Measurements from ENCODE around the gene TECPR2.

Gene TECPR2

DNA sequence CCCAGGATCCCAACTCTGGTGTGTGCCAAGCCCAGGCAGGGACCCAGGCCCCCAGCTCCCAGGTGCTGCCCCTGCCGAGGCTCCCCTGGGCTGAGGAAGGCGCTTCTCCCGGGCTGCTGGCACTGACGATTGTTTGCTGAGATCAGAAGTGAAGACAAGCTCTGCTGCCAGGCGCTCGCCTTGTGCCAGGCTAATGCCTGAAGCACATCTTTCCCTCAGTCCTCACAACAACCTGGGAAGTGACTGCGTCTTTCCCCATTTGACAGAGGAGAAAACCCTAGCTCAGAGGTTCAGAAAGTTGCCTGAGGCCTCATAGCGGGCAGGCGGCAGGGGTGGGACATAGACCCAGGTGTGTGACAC, 110.0 kb downstream of the TECPR2 start:
- DNase-seq, result no peak

DNA sequence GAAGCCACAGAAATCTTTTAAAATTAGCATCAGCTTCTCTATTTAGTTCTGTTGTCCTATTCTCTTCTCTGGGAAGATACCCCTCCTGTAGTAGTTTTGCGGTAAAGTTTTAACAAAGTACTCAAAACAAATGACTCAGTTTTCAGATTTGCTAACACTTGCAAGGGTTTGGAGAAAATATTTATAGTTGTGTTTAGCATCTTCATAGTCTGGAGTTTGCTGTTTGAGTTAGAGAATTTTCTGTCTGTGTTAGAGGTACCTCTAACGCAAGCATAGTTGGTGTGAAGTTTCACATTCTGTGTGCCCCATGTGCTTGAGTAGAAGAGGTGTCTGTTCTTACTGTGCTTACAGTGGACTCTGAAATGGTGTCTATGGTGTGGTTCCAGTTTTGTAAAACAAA, 110.8 kb downstream of the TECPR2 start:
- no peak for DNase-seq

DNA sequence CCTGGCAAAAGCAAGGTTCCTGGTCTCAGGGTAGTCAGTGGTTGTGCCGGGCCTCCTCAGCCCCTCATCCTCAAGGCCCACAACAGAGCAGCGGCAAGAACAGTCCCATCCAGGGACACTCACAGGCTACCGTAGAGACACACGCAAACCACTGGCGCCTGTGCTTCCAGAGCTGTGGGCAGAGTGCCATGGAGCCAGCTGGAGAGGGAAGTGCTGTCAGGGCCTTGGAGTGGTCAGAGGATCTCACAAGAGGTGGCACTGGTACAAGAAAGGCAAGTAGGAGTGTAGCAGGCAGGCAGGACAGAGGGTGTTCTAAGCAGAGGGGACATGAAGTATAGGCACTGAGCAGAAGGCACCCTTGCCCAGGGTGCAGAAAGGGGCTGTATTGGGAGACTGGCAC, 112.2 kb downstream of the TECPR2 start:
- no peak for DNase-seq

DNA sequence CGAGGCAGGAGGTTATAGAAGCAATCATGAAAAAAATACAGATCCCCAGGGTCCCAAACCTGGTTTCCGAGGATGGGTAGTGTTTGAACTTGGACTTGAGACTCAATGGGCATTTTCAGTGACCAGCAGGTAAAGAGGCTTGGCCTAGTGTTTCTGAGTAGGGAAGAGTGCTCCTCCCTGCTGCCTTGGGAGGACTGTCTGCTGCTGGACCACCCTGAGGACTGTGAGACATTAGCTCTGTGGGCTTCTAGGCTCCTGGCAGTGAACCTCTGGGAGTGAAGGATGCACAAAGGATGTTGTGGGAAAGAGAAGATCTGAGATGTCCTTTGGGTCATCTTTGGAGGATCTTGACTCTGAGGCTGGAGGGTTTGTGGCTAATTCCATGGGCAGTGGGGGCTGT, 116.4 kb downstream of the TECPR2 start:
- DNase-seq, result no peak

DNA sequence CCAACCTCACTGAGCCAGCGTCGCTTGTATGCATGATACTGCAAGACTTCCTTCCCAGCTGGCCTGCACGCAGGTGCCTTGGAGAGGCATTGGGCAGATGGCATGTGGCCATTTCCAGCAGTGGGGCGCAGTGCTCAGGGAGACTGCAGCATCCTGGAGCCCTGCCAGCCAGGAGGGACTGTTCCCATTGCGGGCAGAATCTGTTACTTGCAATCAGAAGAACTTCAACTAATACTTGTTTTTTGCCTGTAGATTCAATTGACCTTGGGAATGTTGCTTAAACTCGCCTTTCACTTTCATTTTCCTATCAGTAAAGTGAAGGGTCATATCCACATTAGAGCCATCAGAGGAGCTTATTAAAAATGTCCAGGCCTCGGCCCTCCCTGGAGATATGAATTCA, 117.0 kb downstream of the TECPR2 start:
- DNase-seq, result no peak

DNA sequence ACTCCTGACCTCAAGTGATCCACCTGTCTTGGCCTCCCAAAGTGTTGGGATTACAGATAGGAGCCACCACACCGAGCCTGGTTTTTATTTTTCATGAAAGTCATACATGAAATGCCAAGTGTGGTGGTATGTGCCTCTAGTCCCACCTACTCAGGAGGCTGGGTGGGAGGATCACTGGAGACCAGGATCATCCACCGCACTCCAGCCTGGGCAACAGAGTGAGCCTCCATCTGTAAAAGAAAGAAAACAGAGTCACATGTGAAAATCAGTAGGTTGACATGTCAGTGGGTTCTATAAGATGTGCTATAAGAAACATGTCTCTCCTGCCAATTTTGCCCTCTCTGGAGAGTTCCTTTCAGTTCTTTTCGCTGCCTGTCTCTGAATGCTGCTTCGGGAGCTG, 118.6 kb downstream of the TECPR2 start:
- DNase-seq, result no peak

DNA sequence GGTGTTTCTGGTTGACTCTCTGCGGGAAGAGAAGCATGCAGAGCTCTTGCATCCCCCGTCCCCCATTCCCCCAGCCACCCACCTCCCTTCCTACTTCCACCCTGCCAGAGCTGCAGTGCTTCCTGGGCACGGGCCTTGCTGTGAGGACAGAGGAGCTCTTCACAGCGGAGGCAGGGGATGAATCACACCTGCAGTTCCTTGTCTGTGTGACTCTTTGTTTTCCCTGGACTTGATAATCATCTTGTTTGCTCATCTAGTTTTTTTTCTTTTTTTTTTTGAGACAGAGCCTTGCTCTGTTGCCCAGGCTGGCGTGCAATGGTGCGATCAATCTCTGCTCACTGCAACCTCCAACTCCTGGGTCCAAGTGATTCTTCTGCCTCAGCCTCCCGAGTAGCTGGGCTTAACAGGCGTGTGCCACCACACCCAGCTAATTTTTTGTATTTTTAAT, 119.1 kb downstream of the TECPR2 start:
- no peak for DNase-seq

DNA sequence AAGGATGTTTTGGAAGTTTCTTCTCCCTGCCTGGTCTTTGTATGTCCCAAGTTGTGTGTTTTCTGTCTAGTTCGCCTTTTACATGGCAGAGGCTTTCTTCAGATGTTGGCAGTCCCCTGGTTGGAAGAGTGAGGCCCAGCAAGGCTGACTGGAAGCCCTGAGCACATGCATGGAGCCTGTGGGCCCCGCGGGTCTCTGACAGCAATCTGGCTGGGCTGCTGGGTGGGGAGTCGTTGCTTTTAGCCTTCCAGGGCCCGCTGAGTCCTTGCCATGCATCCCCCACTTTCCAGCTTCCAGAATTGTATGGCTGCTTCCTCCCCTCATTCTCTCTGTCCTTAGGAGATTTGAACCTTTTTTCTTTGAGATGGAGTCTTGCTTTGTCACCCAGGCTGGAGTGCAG, 121.6 kb downstream of the TECPR2 start:
- DNase-seq, result no peak

DNA sequence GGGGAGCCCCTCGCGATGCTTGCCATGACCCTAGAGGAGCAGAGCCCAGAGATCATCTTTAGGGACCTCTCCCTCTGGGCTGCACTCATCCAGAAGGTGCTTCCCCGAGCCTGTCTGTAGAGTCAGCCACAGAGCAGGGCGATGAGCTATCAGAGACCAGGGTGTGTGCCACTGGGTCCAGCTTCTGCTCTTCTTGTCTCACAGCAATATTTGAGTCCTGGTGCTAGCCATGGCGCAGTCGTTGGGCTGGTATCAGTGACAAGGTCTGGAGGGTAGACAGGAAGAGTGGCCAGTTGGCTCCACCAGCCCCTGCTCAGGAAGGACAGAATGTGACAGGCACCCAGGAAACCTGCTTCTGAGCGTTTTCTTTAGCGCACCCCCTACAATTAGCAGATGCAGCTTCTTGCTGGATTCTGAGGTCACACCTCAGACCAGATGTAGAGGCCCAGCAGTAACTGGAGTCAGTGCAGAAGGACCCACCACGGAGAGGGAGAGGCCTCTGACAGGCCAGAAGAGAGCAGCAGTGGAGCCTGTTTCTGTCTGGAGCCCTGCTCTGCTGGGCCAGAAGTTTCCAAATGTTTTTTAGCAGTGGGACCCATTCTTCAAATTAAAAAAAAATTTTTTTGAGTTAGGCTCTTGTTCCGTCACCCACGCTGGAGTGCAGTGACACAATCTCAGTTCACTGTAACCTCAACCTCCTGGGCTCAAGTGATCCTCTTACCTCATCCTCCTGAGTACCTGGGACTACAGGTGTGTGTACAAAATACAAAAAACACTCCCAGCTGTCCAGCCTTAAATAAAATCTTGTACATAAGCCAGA, 123.2 kb downstream of the TECPR2 start:
- DNase-seq, result no peak

DNA sequence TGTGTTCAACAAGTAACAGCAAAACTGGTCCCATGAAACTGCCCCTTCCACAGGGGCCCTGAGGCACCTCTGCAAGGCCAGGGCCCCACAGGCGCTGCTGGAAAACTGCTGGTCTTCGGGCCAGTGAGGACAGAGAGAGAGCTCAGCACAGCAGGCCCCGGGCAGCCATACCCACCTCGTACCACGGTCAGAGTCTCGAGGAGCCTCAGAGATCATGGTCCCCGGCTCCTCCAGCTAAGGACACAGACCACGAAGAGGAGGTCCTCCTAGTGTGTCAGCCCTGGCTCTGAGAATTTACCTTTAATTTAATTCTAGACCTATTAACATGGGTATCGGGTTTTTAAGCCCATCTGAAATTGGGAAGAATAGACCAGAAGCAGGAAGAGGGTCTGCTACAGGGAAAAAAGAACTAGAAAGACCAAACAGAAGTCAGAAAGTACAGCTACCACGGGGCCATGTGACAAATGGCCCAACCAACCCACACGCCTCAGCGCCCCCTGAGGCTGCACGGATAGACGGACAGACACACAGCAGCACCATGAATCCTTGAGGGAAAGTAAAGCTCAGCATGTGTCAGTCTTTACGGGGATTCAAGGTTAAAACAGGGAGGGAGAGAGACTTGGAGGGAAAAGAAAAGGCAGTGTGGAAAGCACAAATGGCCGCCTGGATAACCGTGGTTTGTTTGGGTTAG, 123.9 kb downstream of the TECPR2 start:
- no peak for DNase-seq

DNA sequence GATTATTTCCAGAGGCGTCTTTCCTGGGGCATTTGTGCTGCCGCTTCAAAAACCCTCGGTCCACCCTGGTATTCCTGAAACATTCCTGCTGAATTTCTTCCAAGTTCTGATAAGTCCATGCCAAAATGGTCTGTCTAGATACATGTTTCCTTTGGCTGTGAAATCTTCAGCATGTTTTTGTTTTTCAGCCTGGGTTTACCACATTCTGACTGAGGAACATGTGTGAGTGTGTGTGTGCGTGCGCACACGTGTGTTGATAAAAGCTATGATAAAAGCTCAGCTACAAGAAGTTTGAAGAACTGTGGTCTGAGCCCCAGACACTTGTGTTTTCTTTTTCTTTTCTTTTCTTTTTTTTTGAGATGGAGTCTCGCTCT, 124.5 kb downstream of the TECPR2 start:
- DNase-seq, result no peak

DNA sequence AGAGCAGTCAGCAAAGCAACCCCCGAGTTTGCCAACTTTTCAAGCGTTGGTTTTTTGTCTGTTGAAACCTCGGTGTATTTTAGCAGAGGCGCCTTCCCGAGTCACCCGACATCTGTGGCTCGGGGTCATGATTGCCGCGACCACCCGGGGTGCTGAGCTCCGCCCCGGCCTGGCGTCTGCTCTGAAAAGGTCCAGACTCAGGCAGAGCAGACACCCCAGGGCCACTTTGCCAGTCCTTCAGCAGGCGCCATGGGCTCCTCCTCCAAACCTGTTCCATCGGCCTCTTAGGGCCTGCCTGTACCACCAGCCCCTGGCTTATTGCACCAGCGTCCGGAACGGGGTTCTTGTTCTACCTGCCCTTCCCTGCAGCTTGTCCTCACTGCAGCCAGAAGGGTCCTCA, 127.7 kb downstream of the TECPR2 start:
- no peak for DNase-seq

DNA sequence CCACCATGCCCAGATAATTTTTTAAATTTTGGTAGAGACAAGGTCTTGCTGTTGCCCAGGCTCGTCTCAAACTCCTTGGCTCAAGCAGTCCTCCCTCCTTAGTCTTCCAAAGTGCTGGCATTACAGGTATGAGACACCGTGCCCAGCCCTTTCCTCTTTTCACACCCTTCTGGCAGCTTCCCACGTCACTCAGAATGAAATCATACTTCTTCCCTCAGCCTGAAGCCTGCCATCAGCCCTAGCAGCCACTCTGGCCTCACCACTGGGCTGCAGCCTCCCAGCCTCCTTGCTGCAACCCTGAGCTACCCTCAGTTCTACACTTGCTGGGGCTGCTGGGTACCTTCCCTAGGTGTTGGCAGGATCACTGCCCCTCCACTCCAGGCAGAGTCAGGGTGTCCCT, 128.6 kb downstream of the TECPR2 start:
- no peak for DNase-seq

DNA sequence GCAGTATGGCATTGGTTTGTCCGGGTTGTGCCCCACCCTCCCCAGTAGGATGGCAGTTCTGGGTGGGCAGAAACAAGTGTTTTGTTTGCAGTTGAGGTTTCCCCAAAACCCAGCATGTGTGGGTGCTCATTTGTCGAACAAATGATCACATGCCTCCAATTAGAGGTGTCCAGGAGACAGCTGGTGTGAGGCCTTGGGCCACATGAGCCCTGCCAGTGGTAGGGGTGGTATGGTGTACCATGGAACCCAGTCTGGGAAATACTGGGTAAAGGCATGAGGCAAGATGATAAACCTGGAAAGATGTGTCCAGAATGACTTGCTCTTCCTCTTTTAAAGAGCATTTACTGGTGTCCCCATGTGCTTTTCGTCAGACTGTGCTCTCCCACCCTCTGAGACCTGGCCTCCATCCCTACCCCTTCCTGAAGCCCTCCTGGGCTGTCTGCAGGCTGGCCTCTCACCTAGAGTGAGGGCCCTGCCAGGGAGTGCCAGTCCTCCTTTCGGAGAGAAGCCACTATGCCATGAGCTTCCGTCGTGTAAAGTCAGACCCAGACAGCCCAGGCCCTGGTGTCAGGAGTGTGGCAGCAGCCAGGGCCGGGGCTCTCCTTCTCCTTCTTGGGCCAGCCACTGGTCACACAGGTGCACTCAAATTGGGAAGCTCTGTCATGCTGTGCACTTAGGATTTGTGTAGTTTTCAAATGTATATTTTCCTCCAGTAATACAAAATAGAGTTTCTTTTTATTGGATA, 129.2 kb downstream of the TECPR2 start:
- DNase-seq, result no peak

DNA sequence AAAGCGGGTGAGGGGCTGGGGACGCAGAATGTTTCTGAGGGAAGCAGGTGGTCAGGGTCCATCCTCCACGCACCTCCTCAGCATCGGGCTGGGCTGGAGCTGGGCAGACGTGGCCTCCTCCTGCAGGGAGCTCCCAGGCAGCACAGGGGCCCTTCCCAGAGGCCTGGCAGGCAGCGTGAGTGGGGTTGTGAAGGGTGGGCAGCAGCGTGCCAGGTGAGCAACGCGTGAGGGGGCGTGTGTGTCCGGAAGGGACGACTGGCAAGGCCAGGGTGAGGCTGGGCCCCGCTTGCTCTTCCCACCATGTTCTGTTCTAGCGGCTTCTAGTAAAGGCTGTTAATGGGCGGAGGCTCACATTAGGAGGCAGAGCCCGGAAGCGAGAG, 129.8 kb downstream of the TECPR2 start:
- no peak for DNase-seq

DNA sequence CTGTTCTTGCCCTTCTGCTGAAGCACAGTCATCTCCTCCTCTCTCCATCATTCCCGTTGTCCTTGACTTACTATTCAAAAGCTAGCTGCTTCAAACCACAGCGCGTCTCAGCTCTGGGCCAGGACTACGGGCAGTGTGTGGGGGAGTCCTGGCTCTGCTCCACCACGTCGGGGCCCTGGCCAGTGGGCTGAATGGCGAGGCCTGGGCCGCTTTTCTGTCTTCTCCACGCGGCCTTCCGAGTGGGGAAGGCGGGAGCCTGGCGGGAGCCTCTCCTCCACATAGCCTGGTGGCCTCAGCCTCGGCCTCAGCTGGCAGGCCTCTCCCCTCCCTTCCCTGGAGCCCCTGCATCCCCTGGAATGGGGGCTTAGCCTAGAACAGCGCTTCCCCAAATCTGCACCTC, 130.4 kb downstream of the TECPR2 start:
- no peak for DNase-seq

DNA sequence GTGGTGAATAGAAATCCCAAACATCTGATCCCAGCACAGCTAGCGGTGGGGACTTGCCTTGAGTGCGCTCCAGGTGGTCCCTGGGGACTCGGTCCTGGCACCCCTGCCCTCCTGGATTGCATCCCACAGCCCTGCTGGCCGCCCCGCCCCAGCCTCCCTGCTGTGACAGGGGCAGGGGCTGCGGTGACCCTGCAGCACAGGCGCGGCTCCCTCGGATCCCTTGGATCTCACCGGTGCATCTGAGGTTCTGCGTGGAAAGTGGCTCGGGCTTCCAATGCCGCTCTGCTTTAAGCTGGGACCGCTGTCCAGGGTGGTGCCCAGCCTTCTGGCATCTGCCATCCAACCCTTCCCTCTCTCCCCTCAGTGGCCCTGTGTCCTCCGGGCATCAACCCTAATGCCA, 130.8 kb downstream of the TECPR2 start:
- no peak for DNase-seq

DNA sequence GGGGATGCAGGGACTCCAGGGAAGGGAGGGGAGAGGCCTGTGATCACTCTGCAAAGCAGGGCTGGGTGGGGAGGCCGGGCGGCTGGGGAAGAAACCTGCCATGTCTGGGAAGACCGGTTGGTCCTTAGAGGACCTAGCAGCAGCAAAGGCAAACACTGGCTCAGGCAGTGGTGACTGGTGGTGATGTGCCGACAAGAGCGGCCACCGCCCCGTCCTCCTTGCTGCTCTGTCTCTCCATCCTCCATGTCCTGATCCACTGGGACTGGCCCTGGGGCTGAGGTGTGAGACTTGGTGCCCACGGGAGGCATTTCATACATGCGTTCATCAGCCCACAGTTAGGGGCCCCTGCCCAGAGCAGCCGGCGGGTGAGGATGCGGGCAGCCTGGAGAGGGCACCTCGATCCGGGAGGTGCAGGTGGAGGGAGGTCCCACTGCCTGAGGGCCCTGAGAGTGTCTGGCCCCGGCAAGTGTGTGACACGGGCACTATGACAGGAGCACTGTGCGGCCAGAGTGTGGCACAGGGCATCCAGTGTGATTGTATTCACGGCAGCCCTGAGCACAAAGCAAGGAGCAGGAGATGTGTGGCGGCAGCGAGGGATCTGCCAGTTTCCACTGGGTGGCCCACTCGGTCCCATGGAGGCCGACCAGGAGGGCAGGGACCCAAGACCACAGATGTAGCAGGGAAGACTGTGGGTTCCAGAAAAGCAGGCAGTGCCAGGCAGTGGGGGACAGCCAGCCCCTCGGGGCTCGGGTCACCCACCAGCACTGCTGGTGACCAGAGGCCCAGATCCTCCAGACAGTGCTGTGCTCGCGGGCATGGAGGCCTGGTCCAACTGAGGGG, 133.0 kb downstream of the TECPR2 start:
- no peak for DNase-seq

DNA sequence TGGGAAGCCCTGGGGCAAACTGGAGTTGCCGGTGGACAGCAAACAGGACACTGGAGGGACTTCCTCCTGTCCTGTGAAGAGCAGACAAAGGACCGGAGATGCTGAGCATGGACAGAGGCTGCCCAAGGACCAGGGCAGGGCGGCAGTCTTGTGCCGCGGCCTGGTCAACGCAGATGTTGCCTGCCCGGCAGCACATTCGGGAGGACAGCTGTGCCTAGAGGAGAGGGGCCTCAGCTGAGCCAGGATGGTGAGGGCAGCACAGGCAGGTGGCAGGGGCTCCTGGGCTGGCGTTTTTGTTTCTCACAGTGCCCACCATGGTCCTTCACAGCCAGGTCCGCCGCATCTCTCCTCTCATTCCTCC, 133.6 kb downstream of the TECPR2 start:
- no peak for DNase-seq

DNA sequence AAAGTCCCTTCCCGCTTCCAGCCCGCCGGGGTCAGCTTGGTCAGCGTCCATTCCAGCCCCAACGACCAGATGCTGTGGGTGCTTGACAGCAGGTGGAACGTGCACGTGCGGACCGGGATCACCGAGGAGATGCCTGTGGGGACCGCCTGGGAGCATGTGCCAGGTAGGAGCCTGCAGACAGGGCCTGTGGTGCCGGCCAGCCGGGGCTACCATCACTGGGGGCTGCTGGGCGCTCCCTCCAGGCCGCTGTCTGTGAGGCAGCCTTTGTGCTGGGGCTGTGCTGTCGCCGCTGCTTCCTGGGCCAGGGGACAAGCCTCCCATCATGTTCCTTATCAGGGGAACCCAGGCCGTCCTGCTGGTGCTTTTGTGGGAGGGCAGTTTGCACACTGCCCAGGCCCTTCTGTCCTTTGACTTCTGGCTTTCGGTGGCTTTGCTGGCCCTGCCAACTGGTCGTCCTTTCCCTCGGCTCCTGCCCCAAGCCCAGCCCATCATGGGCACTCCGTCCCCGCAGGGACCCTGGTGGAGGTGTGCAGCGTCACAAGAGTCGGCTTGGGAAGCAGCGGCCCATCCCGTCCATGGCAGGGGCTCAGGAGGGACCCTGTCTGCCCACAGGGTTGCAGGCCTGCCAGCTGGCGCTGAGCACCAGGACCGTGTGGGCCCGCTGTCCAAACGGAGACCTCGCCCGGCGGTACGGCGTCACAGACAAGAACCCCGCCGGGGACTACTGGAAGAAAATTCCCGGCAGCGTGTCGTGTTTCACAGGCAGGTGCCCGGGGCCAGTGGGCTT, 134.4 kb downstream of the TECPR2 start:
- no peak for DNase-seq

DNA sequence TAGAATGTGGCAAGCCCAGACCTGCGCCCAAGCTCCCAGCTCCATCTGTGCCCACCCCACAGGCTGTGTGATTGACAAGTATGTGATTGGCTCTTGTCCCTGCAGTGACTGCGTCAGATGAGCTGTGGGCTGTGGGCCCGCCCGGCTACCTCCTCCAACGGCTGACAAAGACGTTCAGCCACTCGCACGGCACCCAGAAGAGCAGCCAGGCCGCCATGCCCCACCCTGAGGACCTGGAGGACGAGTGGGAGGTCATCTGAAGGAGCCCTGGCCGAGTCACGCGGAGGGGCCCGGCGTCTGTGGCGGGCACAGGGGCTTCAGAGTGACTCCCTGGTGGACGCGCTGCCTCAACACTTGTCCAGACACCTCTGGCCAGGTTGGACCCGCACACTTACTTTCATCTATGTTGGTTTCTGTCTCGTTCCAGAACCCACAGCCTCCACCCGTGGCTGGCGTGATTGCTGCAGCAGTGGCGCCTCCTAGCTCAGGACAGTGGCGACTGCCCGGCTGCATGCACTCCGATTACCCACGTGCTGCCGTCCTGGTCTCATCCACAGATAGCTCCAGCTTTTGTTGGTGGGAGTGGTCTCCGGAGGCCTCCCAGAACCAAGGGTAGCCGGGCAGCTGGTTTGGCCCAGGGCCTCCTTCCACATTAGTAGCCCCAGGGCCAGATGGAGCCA, 135.4 kb downstream of the TECPR2 start:
- DNase-seq, result no peak

Measured in activated gamma-delta T cell treated with Interleukin-2 at 50 U/mL for 16 hours (primary cell).